NCI-H748 treated with DMSO at 0.1 percent for 48 hours (cell line): ENCODE data around the gene ZFHX3.

Experiments
- DNase-seq: peaks from one replicate; lab custom pipeline; 2025; lab: John Stamatoyannopoulos, UW

The ZFHX3 gene

GRCh38 chr16:73040136-73040535 lies 7.8 kb downstream of the ZFHX3 start:
- DNase-seq, result no peak

GRCh38 chr16:73037845-73038570 lies 9.9 kb downstream of the ZFHX3 start:
- DNase-seq, result no peak

DNA sequence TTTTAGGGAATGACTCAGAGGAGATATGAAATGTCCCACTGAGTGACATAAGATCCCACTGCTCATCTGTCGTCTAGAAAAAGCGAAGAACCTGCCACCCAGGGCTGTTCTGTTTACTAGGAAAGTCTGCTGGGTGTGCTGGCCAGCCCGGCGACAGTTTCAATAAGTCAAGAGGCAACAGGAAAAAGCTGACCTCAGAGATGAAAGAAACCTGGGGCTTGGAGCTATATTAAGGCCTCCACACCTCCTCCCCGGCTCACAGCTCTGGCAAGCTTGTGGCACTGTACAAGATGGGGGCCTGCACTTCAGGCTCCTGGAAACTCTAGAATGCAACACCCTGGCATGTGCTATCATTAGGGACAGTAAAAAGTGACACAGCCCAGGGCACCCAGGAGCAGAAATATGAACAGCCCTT lies 10.6 kb downstream of the ZFHX3 start:
- no peak for DNase-seq

DNA sequence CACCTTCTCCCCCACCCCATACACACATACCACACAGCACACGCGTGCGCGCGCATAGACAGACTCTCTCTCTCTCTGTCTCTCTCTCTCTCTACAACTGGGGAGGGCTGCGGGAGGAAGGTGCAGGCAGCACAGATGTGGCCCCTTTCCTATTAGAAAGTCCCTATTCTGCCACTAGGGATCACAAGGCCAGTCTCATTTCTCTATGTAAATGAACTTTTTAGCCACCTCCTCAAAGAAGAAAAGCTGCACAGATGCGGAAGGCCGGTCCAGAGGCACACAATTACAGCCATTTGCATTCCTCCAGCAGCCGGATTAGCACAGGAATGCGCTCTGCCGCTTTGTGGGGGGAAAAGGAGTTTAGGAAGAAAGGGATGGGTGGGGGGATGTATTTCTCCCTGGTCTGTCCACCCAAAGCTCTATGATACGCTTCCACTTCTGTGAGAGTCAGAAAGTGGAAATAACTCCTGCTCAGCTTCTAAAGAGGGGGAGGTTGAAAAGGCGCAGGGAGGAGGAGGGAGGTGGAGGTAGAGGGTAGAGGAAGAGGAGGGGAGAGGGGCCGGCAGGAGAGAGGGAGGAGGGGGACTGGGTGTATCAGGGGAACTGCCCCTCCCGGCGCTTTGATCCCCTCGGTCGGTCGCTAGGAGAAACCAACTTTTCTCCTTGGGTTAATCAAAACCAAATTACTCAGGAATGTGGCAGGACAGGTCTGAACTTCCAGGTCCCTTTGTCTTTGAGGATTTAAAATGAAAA lies 11.7 kb downstream of the ZFHX3 start:
- no peak for DNase-seq

DNA sequence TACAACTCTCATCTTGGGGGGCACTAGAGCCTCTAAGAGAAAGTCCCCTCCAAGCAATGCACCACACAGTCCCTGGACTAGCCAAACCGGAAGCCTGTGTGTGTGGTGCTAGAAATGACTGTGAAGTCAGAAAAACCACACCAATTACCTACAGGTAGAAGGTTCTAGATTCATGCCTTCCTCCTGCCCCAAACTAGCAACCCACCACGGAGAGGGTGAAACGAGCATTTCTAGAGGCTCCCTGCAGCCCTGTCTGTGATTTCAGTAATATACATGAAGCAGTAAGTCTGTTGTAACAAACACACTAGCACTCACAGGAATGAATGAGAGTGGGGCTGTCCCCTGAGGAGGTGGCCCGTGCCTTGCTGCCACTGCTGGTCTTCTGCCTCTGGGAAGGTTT lies 13.6 kb downstream of the ZFHX3 start:
- DNase-seq, result no peak

DNA sequence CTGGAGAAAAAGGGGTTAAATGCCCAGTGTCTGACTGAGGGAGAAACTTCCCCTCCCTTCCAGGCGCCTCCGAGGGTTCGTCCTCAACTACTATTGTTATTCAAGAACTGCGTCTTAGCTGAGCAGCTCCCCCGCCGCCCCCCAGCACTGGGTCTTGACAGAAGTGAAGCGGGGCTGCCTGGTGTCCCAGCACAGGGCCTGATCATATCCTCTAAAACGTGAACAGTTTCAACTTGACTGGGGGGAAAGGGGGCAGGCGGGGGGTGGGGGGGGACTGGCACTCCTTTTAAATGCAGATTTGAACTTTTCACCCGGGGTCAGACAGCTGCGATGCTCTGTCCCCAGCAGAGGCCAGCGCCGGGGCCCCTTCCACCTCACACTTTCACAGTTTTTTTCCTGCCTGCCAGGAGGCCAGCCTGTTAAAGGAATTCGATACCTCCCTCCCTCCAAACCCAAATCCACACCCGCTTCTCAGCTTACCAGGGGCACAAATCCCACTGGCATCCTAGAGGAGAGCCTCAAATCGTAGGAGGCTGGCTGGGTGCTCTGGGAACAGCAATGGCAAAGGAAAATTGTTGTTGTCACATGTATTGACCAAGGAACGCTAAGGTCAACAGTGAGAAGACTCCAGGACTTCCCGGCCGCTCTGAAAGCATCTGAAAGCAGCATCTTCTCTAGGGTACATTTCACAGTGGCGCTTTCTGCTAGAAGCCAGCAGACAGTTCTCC lies 14.5 kb downstream of the ZFHX3 start:
- no peak for DNase-seq

GRCh38 chr16:73032541-73033270 lies 15.2 kb downstream of the ZFHX3 start:
- DNase-seq, result no peak

GRCh38 chr16:73031984-73032383 lies 15.9 kb downstream of the ZFHX3 start:
- DNase-seq, result no peak

DNA sequence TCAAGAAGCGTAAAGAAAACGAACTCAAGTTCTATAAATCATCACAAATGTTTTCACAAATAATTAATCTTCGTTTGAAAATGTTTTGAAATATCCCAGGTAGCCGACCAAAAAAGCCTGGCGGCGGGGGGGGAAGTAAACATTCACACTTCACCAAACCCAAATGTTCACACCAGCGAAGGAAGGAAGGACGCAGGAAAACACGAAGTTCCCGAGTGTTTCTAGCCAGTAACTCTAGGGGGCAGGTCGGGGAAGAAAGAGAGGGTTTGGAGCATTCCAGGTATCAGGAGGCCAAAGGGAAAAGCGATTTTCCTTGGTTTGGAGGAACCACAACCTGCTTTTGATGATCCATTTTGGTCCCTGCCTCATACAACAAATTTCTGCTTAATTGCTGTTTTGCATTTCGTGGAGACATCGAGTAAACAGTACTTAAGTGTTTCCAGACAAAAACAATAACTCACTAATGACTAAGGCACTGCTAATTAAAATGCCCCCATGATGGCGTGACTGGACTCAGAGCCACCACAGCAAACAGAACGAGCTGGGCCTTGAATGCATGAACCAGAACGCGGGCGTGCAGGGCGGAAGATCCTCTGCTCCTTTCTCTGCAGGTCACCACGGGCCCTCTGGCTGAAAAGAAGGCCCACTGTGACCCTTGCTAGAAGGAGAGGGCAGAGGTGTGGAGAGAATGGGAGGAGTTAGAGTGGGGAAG lies 16.6 kb downstream of the ZFHX3 start:
- no peak for DNase-seq

GRCh38 chr16:73028721-73029361 lies 19.1 kb downstream of the ZFHX3 start:
- no peak for DNase-seq

- DNase-seq, result no peak
These were observed 19.7 kb downstream of the ZFHX3 start for GRCh38 chr16:73028263-73028662.

- DNase-seq, result no peak
These were observed 20.2 kb downstream of the ZFHX3 start for GRCh38 chr16:73027685-73028111.

GRCh38 chr16:73026754-73027684 lies 20.9 kb downstream of the ZFHX3 start:
- DNase-seq, result no peak

DNA sequence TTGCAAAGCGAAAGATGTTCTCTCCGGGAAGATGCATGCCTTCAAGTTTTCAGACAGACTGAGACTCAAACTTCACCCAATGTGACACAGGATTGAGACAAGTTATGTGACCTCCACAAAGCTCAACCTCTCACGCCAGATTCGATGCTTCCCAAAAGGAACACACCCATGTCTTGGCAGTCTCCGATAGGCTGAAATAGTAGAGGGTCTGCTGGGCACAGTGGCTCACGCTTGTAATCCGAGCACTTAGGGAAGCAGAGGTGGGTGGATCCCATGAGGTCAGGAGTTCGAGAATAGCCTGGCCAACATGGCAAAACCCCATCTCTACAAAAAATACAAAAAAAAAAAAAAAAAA lies 22.1 kb downstream of the ZFHX3 start:
- DNase-seq, result no peak

DNA sequence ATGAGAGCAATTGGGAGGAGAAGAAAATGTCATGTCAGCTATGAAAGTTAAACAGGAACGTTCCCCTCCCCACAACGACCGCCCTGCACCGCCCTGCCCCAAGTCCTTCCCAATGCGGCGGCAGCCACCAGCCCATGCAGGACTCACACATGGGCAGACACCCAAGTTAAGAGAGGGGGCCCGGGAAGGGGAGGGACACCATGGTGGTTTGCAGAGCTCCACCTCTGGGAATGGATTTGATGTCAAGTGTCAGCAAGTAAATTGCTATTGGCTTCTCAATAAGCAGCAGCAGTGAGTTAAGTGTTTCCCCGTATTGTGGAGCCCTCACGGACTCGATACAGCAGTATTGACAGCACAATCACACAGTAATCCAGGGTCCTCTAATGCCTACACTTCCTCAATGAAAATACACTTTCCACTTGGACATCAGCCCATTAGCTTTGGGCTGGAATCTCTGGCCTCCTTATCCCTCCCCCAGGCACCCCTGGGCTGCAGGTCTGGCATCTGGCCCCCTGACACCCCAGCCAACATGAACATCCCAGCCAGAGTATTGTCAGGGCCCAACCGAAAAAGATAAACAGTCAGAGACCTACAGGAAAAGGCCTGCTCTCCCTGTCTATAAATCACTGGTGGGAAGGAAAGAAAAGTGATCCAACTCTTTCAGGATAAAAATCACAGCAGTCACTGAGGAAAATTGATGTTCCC lies 22.6 kb downstream of the ZFHX3 start:
- DNase-seq, result no peak

GRCh38 chr16:73024571-73025105 lies 23.3 kb downstream of the ZFHX3 start:
- DNase-seq, result no peak

- DNase-seq, result no peak
These were observed 24.0 kb downstream of the ZFHX3 start for GRCh38 chr16:73023752-73024570.

GRCh38 chr16:73023320-73023719 lies 24.6 kb downstream of the ZFHX3 start:
- DNase-seq, result no peak
